Erythroblast (primary cell): Measurements from ENCODE around the gene P2RY6.

Experiments used
- GATA1 ChIP-seq: IDR thresholded peaks from 2 replicates; pipeline ENCODE4 v1.6.1; 2011; ENCODE audit warnings: low read depth, mild to moderate bottlenecking, control low read depth, low read length, moderate library complexity
- POLR2A ChIP-seq: IDR thresholded peaks from 2 replicates; pipeline ENCODE4 v1.6.1; 2011; ENCODE audit warnings: mild to moderate bottlenecking, low read length

DNA sequence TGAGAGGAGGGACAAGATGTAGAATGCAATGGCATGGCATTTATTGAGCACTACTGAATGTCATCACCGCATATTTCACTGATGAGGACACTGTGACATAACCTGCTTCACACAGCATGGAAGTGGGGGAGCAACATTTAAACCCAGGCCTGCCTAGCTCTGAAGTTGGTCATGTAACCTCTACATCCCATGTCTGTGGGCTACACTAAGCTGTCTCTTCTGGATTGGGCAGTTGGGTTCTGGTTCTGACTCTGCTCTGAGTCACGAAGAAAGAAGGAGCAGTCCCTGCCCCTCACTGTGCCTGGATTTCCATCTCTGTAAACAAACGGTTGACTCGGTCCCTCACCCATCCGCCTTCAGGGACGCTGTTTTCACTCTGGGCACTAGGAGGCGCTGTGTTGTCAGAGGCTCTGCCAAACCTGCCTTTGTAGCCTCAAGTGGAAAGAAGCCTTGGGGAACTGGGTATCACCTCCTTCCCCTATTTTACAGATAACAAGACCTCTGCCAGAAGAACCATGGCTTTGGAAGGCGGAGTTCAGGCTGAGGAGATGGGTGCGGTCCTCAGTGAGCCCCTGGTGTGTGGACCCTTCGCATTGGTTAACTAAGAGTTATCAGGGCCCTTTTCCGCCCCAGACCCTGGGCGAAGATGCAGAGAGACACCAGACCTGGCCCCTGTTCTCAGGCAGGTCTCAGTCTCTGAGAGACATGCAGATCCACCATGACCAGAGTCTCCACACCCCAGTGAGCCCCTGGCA lies 23.3 kb downstream of the P2RY6 start:
- TF ChIP-seq POLR2A (no peak), GATA1 (no peak)
